ENCODE data around the gene TCF7.
A peak's percentile ranks its signal among the peaks of the same experiment; 100 is the strongest.
"Not testable (repeated sequence)": the region's sequence is repeated elsewhere in the genome, so short reads cannot be mapped to it uniquely, and the experiment has no call there.

TCF7 gene

GRCh38 chr5:134146651-134147518, 32.4 kb downstream of the TCF7 start:
- peak overlapping the region; percentile 60 for H3K27ac Mint-ChIP-seq
- H3K4me3 Mint-ChIP-seq: no peak overlapping the region
- H3K36me3 Mint-ChIP-seq (ENCODE audit: low read depth): peaks cover 33% of the 10 kb centered on the region
- H3K9me3 Mint-ChIP-seq: no peaks in the 10 kb centered on the region
- ATAC-seq (no peak), DNase-seq (no peak)
- no peaks in the 10 kb centered on the region for H3K27me3 Mint-ChIP-seq
- peaks cover 32% of the 10 kb centered on the region for H3K4me1 Mint-ChIP-seq

- Mint-ChIP-seq H3K4me3 (no peak overlapping the region), H3K4me1 (peaks cover 44% of the 10 kb centered on the region), H3K36me3 (ENCODE audit: low read depth) (peaks cover 45% of the 10 kb centered on the region), H3K27ac (peak overlapping the region; percentile 44), H3K9me3 (no peaks in the 10 kb centered on the region), H3K27me3 (no peaks in the 10 kb centered on the region)
- DNase-seq (no peak), ATAC-seq (no peak)
These were observed 33.8 kb downstream of the TCF7 start for GRCh38 chr5:134148316-134148715.

GRCh38 chr5:134148986-134149539, 34.6 kb downstream of the TCF7 start:
- no peak for DNase-seq
- no peak for ATAC-seq
- peaks cover 50% of the 10 kb centered on the region for H3K36me3 Mint-ChIP-seq (ENCODE audit: low read depth)
- peaks cover 51% of the 10 kb centered on the region for H3K4me1 Mint-ChIP-seq
- peak overlapping the region; percentile 9 for H3K27ac Mint-ChIP-seq
- H3K9me3 Mint-ChIP-seq: no peaks in the 10 kb centered on the region
- no peak overlapping the region for H3K4me3 Mint-ChIP-seq
- no peaks in the 10 kb centered on the region for H3K27me3 Mint-ChIP-seq

GRCh38 chr5:134149571-134150303, 35.3 kb downstream of the TCF7 start:
- H3K4me1 Mint-ChIP-seq: peaks cover 52% of the 10 kb centered on the region
- no peaks in the 10 kb centered on the region for H3K9me3 Mint-ChIP-seq
- no peak overlapping the region for H3K4me3 Mint-ChIP-seq
- peak overlapping the region; percentile 43 for H3K27ac Mint-ChIP-seq
- H3K36me3 Mint-ChIP-seq (ENCODE audit: low read depth): peaks cover 53% of the 10 kb centered on the region
- no peak for ATAC-seq
- H3K27me3 Mint-ChIP-seq: no peaks in the 10 kb centered on the region
- DNase-seq: no peak

- peak overlapping the region; percentile 47 for H3K27ac Mint-ChIP-seq
These were observed 37.2 kb downstream of the TCF7 start for GRCh38 chr5:134151723-134152122.

GRCh38 chr5:134152173-134152832, 37.8 kb downstream of the TCF7 start:
- Mint-ChIP-seq H3K36me3 (ENCODE audit: low read depth) (peaks cover 62% of the 10 kb centered on the region), H3K4me1 (peaks cover 47% of the 10 kb centered on the region), H3K27ac (peak overlapping the region; percentile 81)
- not testable (repeated sequence) for ATAC-seq, H3K27me3 Mint-ChIP-seq, DNase-seq, H3K9me3 Mint-ChIP-seq, H3K4me3 Mint-ChIP-seq

More at GRCh38 chr5:134151723-134152122, 37.2 kb downstream of the TCF7 start:
- DNase-seq (no peak), ATAC-seq (no peak)
- Mint-ChIP-seq H3K4me3 (no peak overlapping the region), H3K36me3 (ENCODE audit: low read depth) (peaks cover 60% of the 10 kb centered on the region), H3K4me1 (peaks cover 46% of the 10 kb centered on the region), H3K27me3 (no peaks in the 10 kb centered on the region), H3K9me3 (no peaks in the 10 kb centered on the region)

- ATAC-seq (no peak), DNase-seq (no peak)
- H3K9me3 Mint-ChIP-seq: no peaks in the 10 kb centered on the region
- peaks cover 56% of the 10 kb centered on the region for H3K4me1 Mint-ChIP-seq
- peak overlapping the region; percentile 28 for H3K27ac Mint-ChIP-seq
- no peaks in the 10 kb centered on the region for H3K27me3 Mint-ChIP-seq
- peaks cover 67% of the 10 kb centered on the region for H3K36me3 Mint-ChIP-seq (ENCODE audit: low read depth)
- H3K4me3 Mint-ChIP-seq: no peak overlapping the region
These were observed 38.8 kb downstream of the TCF7 start for GRCh38 chr5:134153241-134153640.

GRCh38 chr5:134153657-134154056, 39.2 kb downstream of the TCF7 start:
- Mint-ChIP-seq H3K4me1 (peaks cover 57% of the 10 kb centered on the region), H3K27ac (peak overlapping the region; percentile 28), H3K9me3 (no peaks in the 10 kb centered on the region), H3K4me3 (no peak overlapping the region), H3K27me3 (no peaks in the 10 kb centered on the region), H3K36me3 (ENCODE audit: low read depth) (peaks cover 68% of the 10 kb centered on the region)
- ATAC-seq: peak; percentile 38
- no peak for DNase-seq

GRCh38 chr5:134161513-134162395, 47.3 kb downstream of the TCF7 start:
- peak; percentile 57 for ATAC-seq
- H3K27ac Mint-ChIP-seq: peak overlapping the region; percentile 74

GRCh38 chr5:134162592-134162991, 48.1 kb downstream of the TCF7 start:
- peaks cover 65% of the 10 kb centered on the region for H3K36me3 Mint-ChIP-seq (ENCODE audit: low read depth)
- H3K4me3 Mint-ChIP-seq: no peak overlapping the region
- H3K4me1 Mint-ChIP-seq: peaks cover 28% of the 10 kb centered on the region
- ATAC-seq (no peak), DNase-seq (no peak)
- H3K27ac Mint-ChIP-seq: no peak overlapping the region
- H3K27me3 Mint-ChIP-seq: no peaks in the 10 kb centered on the region
- peaks cover 8% of the 10 kb centered on the region for H3K9me3 Mint-ChIP-seq

More at GRCh38 chr5:134161513-134162395, 47.3 kb downstream of the TCF7 start:
- H3K4me3 Mint-ChIP-seq: no peak overlapping the region
- peaks cover 66% of the 10 kb centered on the region for H3K36me3 Mint-ChIP-seq (ENCODE audit: low read depth)
- DNase-seq: no peak
- peaks cover 32% of the 10 kb centered on the region for H3K4me1 Mint-ChIP-seq
- peaks cover 8% of the 10 kb centered on the region for H3K9me3 Mint-ChIP-seq
- H3K27me3 Mint-ChIP-seq: no peaks in the 10 kb centered on the region

GRCh38 chr5:134171972-134172371, 57.5 kb downstream of the TCF7 start:
- no peak overlapping the region for H3K27ac Mint-ChIP-seq
- no peak overlapping the region for H3K4me3 Mint-ChIP-seq
- H3K36me3 Mint-ChIP-seq (ENCODE audit: low read depth): peaks cover 45% of the 10 kb centered on the region
- H3K4me1 Mint-ChIP-seq: peaks cover 41% of the 10 kb centered on the region
- ATAC-seq: no peak
- H3K9me3 Mint-ChIP-seq: no peaks in the 10 kb centered on the region
- H3K27me3 Mint-ChIP-seq: no peaks in the 10 kb centered on the region
- no peak for DNase-seq

- Mint-ChIP-seq H3K36me3 (ENCODE audit: low read depth) (peaks cover 28% of the 10 kb centered on the region), H3K27ac (peak overlapping the region; percentile 95), H3K4me1 (peaks cover 34% of the 10 kb centered on the region), H3K4me3 (peak overlapping the region; percentile 94), H3K27me3 (no peaks in the 10 kb centered on the region), H3K9me3 (no peaks in the 10 kb centered on the region)
- ATAC-seq (no peak), DNase-seq (no peak)
These were observed 60.7 kb downstream of the TCF7 start for GRCh38 chr5:134174841-134175839.

All from activated naive CD8-positive, alpha-beta T cell treated with anti-CD3 and anti-CD28 coated beads, Interleukin-2, amount 50 U/mL, for 24 hours (primary cell).